ENCODE measurements around the gene C19orf73. TPM values are rescaled to one million over a fixed set of nuclear protein-coding genes. Genes with fewer than 3 reads are reported as not detected.

The C19orf73 gene
- total and polyA plus RNA-seq, 9 of the 15 experiments (the other 6 are each of a cell fraction or from before 2014, with no cell fraction given) = 0.08 to 7.4 (median 1.4) TPM

- Histone ChIP-seq H3K4me2 (ENCODE audit: insufficient read depth, low read length) (no peak overlapping the region), H3K4me1 (replicated peaks in 1 of 2; ENCODE audit: control insufficient read depth in 2 of 2, insufficient read depth in 2 of 2, low read length in 2 of 2) (peaks cover 9 to 32% of the 10 kb centered on the region in 2 experiments; a peak in 4 of 5 replicates), H3K9me1 (ENCODE audit: control insufficient read depth, insufficient read depth, low read length) (no peaks in the 10 kb centered on the region), H3K27ac (ENCODE audit: extremely low read depth, low read depth, low read length) (no peak overlapping the region), H3K4me3 (no peak overlapping the region), H3K79me2 (ENCODE audit: control insufficient read depth, insufficient read depth, low read length) (no peaks in the 10 kb centered on the region), H4K20me1 (replicated peaks; ENCODE audit: control insufficient read depth, insufficient read depth, low read length) (no peaks in the 10 kb centered on the region), H2AFZ (ENCODE audit: low read depth, low read length) (peak overlapping the region; percentile 80), H3K27me3 (ENCODE audit: control insufficient read depth in 2 of 2, insufficient read depth in 2 of 2, low read length in 2 of 2) (peaks cover 9 to 31% of the 10 kb centered on the region in 2 experiments; a peak in 4 of 5 replicates), H3K9me3 (replicated peaks; ENCODE audit: control insufficient read depth, insufficient read depth, low read depth, low read length) (no peaks in the 10 kb centered on the region), H3K9ac (ENCODE audit: insufficient read depth in 1 of 2, low read depth in 2 of 2, low read length in 2 of 2) (no peak overlapping the region; a peak in 1 of 4 replicates), H3K36me3 (ENCODE audit: control insufficient read depth, insufficient read depth, low read length) (no peaks in the 10 kb centered on the region)
- peak; percentile 67 for FAIRE-seq
- ATAC-seq = peak; percentile 76
- ChIA-PET POLR2A (interaction anchor here (0.7 to 1.2 kb wide), 2 partner anchors 9 to 15 kb away, joined by 3 read pairs; no protein-coding TSS in a partner anchor), CTCF (ENCODE audit: low intra/inter-chr PET ratio) (no interaction called here)
- BruUV-seq (replicated peaks) = no TSS peak
- 45% methylated on average over 61 of the region's 93 CpGs for WGBS (ENCODE audit: insufficient coverage, low coverage, missing lambda C conversion rate)
- intact Hi-C loops (cut with micrococcal nuclease) = loop anchor here (5.0 kb wide), 1 partner anchor 285 kb away; no protein-coding TSS in a partner anchor
- peak; percentile 70 to 94 (median 87) for DNase-seq (ENCODE audit: extremely low read depth in 1 of 4, low spot score in 3 of 4)
- in situ Hi-C loops (cut with MboI) = no loop called here
- TF ChIP-seq CREB1 (IDR thresholded peaks at IDR 0.05) (no peak), CREB1 (CRISPR knock-in tag; IDR thresholded peaks at IDR 0.05) (no peak), ZNF77 (CRISPR knock-in tag; IDR thresholded peaks at IDR 0.05) (no peak), ZBTB34 (CRISPR knock-in tag; IDR thresholded peaks at IDR 0.05) (no peak), ADNP (tag; IDR thresholded peaks at IDR 0.05) (no peak), E2F6 (IDR thresholded peaks at IDR 0.05; ENCODE audit: borderline replicate concordance in 1 of 2, extremely low read depth in 1 of 2, insufficient read depth in 1 of 2, insufficient read length in 1 of 2, low read depth in 1 of 2, low read length in 1 of 2, poor library complexity in 1 of 2, severe bottlenecking in 1 of 2) (peak; percentile 60 to 96), CXXC5 (CRISPR knock-in tag; IDR thresholded peaks at IDR 0.05) (peak; percentile 28; the same call in 1 of the 2 replicates), KLF6 (CRISPR knock-in tag; IDR thresholded peaks at IDR 0.05; ENCODE audit: borderline replicate concordance) (no peak), POLR2G (IDR thresholded peaks at IDR 0.05; ENCODE audit: low read depth, low read length) (peak; percentile 46; the same call in 1 of the 2 replicates), L3MBTL2 (IDR thresholded peaks at IDR 0.05) (peak; percentile 86), BHLHE40 (IDR thresholded peaks at IDR 0.05; ENCODE audit: low read length) (peak; percentile 66), ZNF174 (CRISPR knock-in tag; IDR thresholded peaks at IDR 0.05) (no peak), CBX3 (IDR thresholded peaks at IDR 0.05; ENCODE audit: borderline replicate concordance in 1 of 2, low read length in 2 of 2) (peak in 1 of 2 experiments; percentile 32; a peak in 1 of 3 replicates), ZNF589 (CRISPR knock-in tag; IDR thresholded peaks at IDR 0.05; ENCODE audit: low read depth) (no peak)
- TF ChIP-seq, protein P1, sequence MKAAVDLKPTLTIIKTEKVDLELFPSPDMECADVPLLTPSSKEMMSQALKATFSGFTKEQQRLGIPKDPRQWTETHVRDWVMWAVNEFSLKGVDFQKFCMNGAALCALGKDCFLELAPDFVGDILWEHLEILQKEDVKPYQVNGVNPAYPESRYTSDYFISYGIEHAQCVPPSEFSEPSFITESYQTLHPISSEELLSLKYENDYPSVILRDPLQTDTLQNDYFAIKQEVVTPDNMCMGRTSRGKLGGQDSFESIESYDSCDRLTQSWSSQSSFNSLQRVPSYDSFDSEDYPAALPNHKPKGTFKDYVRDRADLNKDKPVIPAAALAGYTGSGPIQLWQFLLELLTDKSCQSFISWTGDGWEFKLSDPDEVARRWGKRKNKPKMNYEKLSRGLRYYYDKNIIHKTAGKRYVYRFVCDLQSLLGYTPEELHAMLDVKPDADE (conservative IDR thresholded peaks at IDR 0.05; ENCODE audit: control insufficient read depth, low read depth, low read length) = no peak
- TF ChIP-seq, protein P2, sequence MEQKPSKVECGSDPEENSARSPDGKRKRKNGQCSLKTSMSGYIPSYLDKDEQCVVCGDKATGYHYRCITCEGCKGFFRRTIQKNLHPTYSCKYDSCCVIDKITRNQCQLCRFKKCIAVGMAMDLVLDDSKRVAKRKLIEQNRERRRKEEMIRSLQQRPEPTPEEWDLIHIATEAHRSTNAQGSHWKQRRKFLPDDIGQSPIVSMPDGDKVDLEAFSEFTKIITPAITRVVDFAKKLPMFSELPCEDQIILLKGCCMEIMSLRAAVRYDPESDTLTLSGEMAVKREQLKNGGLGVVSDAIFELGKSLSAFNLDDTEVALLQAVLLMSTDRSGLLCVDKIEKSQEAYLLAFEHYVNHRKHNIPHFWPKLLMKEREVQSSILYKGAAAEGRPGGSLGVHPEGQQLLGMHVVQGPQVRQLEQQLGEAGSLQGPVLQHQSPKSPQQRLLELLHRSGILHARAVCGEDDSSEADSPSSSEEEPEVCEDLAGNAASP (IDR thresholded peaks at IDR 0.05) = no peak
Observed at GRCh38 chr19:49071860-49072547, 46.9 kb downstream of the C19orf73 start.

Data from K562 (cell line).